ENCODE measurements around the gene ACKR1. TPM values are rescaled to one million over a fixed set of nuclear protein-coding genes. Genes with fewer than 3 reads are reported as not detected.
A peak's percentile ranks its signal among the peaks of the same experiment; 100 is the strongest.

The ACKR1 gene
- total RNA-seq, result 100 to 1,000 TPM; 128 to 363 (median 212) TPM

- 55 to 59% methylated on average over 13 of the region's 13 CpGs for WGBS, 2 donors
- H3K9me3 ChIP-seq, result no peaks in the 10 kb centered on the region
- no peak for DNase-seq (ENCODE audit: low spot score in 2 of 2)
- H3K4me3 ChIP-seq, result peak within 1 kb of the TSS in 1 of 4 donors; percentile 32
- H3K4me1 ChIP-seq, result peaks cover 0 to 14% (median 0%) of the 10 kb centered on the region in 4 donors
- TF ChIP-seq POLR2A (IDR thresholded peaks at IDR 0.05) (no peak), EP300 (IDR thresholded peaks at IDR 0.05) (no peak), CTCF (IDR thresholded peaks at IDR 0.05) (no peak)
- H3K27me3 ChIP-seq, result peaks cover 0 to 11% of the 10 kb centered on the region in 2 donors
- peak within 1 kb of the TSS in 1 of 4 donors; percentile 24 for H3K27ac ChIP-seq
- peaks cover 0 to 21% (median 0%) of the 10 kb centered on the region in 3 donors for H3K36me3 ChIP-seq
Observed at GRCh38 chr1:159204161-159205141, at the start of gene ACKR1. Gene ACKR1 (plus strand): TSS chr1:159204875. CDS start chr1:159204960, 85 bp downstream.

GRCh38 chr1:159161001-159161718 is 43.5 kb upstream of the ACKR1 start:
- Histone ChIP-seq H3K27me3 (no peaks in the 10 kb centered on the region), H3K9me3 (no peaks in the 10 kb centered on the region), H3K27ac (peak overlapping the region in 1 of 4 donors; percentile 69), H3K4me3 (no peak overlapping the region), H3K4me1 (peaks cover 0 to 8% (median 1%) of the 10 kb centered on the region in 4 donors), H3K36me3 (no peaks in the 10 kb centered on the region)
- WGBS, 2 donors, result 0 to 4% methylated on average over 4 of the region's 4 CpGs
- TF ChIP-seq EP300 (IDR thresholded peaks at IDR 0.05) (peak in 1 of 2 donors; percentile 36), CTCF (IDR thresholded peaks at IDR 0.05) (peak; percentile 87 to 98 (median 94)), POLR2A (IDR thresholded peaks at IDR 0.05) (no peak)
- DNase-seq (ENCODE audit: low spot score in 2 of 2), result peak; percentile 51 to 74

- DNase-seq (ENCODE audit: low spot score in 2 of 2), result no peak
- Histone ChIP-seq H3K4me1 (peaks cover 0 to 8% (median 1%) of the 10 kb centered on the region in 4 donors), H3K27me3 (no peaks in the 10 kb centered on the region), H3K4me3 (no peak overlapping the region), H3K9me3 (no peaks in the 10 kb centered on the region), H3K36me3 (no peaks in the 10 kb centered on the region), H3K27ac (peak overlapping the region in 1 of 4 donors; percentile 69)
- TF ChIP-seq EP300 (IDR thresholded peaks at IDR 0.05), result no peak
- no peak for TF ChIP-seq POLR2A (IDR thresholded peaks at IDR 0.05)
- TF ChIP-seq CTCF (IDR thresholded peaks at IDR 0.05), result no peak
- 100% methylated on average over 1 of the region's 1 CpG for WGBS, 2 donors
Observed at GRCh38 chr1:159161719-159162026, 43.0 kb upstream of the ACKR1 start.

GRCh38 chr1:159162516-159163265 is 42.0 kb upstream of the ACKR1 start:
- Histone ChIP-seq H3K27me3 (no peaks in the 10 kb centered on the region), H3K36me3 (no peaks in the 10 kb centered on the region), H3K4me1 (peaks cover 0 to 8% (median 1%) of the 10 kb centered on the region in 4 donors), H3K9me3 (no peaks in the 10 kb centered on the region), H3K27ac (no peak overlapping the region), H3K4me3 (no peak overlapping the region)
- DNase-seq (ENCODE audit: low spot score in 2 of 2), result no peak
- 76 to 78% methylated on average over 4 of the region's 4 CpGs for WGBS, 2 donors
- TF ChIP-seq EP300 (IDR thresholded peaks at IDR 0.05), result no peak
- no peak for TF ChIP-seq CTCF (IDR thresholded peaks at IDR 0.05)
- no peak for TF ChIP-seq POLR2A (IDR thresholded peaks at IDR 0.05)
